Hepatic stellate cell (primary cell): ENCODE measurements around the gene KIF3B.
A peak's percentile ranks its signal among the peaks of the same experiment; 100 is the strongest.
"Not testable (repeated sequence)": the region's sequence is repeated elsewhere in the genome, so short reads cannot be mapped to it uniquely, and the experiment has no call there.

Experiments used
- DNase-seq: peaks from one replicate; pipeline ENCODE4 v3.0.0; 2011; ENCODE audit warnings: low spot score

KIF3B gene

GRCh38 chr20:32248043-32248442 lies 29.4 kb upstream of the KIF3B start:
- DNase-seq: no peak

- no peak for DNase-seq
Observed at GRCh38 chr20:32249030-32249738, 28.3 kb upstream of the KIF3B start.

- no peak for DNase-seq
Observed at GRCh38 chr20:32251470-32251869, 26.0 kb upstream of the KIF3B start.

GRCh38 chr20:32252189-32252588 lies 25.3 kb upstream of the KIF3B start:
- DNase-seq: no peak

GRCh38 chr20:32260973-32261372 lies 16.5 kb upstream of the KIF3B start:
- DNase-seq: not testable (repeated sequence)

GRCh38 chr20:32261644-32262043 lies 15.8 kb upstream of the KIF3B start:
- no peak for DNase-seq

- DNase-seq: no peak
Observed at GRCh38 chr20:32263398-32263954, 14.0 kb upstream of the KIF3B start.

- no peak for DNase-seq
Observed at GRCh38 chr20:32271620-32272019, 5.8 kb upstream of the KIF3B start.

- no peak for DNase-seq
Observed at GRCh38 chr20:32274359-32274758, 3.1 kb upstream of the KIF3B start.

GRCh38 chr20:32275163-32275562 lies 2.3 kb upstream of the KIF3B start:
- not testable (repeated sequence) for DNase-seq

GRCh38 chr20:32278199-32278643 lies 770 bp downstream of the KIF3B start:
- DNase-seq: no peak

- no peak for DNase-seq
Observed at GRCh38 chr20:32281711-32282110, 4.3 kb downstream of the KIF3B start.

- no peak for DNase-seq
Observed at GRCh38 chr20:32282461-32282860, 5.0 kb downstream of the KIF3B start.

- DNase-seq: no peak
Observed at GRCh38 chr20:32285082-32285620, 7.7 kb downstream of the KIF3B start.

- peak; percentile 10 for DNase-seq
Observed at GRCh38 chr20:32285621-32286371, 8.3 kb downstream of the KIF3B start.

- no peak for DNase-seq
Observed at GRCh38 chr20:32287231-32287638, 9.8 kb downstream of the KIF3B start.

GRCh38 chr20:32288225-32288849 lies 10.9 kb downstream of the KIF3B start:
- no peak for DNase-seq

- not testable (repeated sequence) for DNase-seq
Observed at GRCh38 chr20:32289299-32289660, 11.8 kb downstream of the KIF3B start.

- no peak for DNase-seq
Observed at GRCh38 chr20:32289661-32290431, 12.4 kb downstream of the KIF3B start.

GRCh38 chr20:32291166-32291565 lies 13.7 kb downstream of the KIF3B start:
- DNase-seq: no peak

- no peak for DNase-seq
Observed at GRCh38 chr20:32292548-32292947, 15.1 kb downstream of the KIF3B start.

GRCh38 chr20:32294071-32294470 lies 16.6 kb downstream of the KIF3B start:
- no peak for DNase-seq
